ENCODE data around the gene UTP11.

- TF ChIP-seq CTCF (IDR thresholded peaks at IDR 0.05) (no peak), POLR2A (IDR thresholded peaks at IDR 0.05) (no peak)
These were observed 61.2 kb downstream of the UTP11 start for GRCh38 chr1:38073534-38074301.

Data from thyroid gland (tissue), 4 donors.